Choroid plexus epithelial cell (primary cell): Measurements from ENCODE around the gene CLNK.
"Not testable (repeated sequence)": the region's sequence is repeated elsewhere in the genome, so short reads cannot be mapped to it uniquely, and the experiment has no call there.

Experiments used
- DNase-seq: peaks from one replicate; pipeline ENCODE4 v3.0.0-alpha.2; 2010; ENCODE audit warnings: low read depth
- H3K4me3 ChIP-seq: 2 replicates; pipeline ENCODE4 v1.5.1; 2011; ENCODE audit warnings: low read depth, mild to moderate bottlenecking, control low read depth, low read length, moderate library complexity
- TF ChIP-seq, protein P1 (sequence below): conservative IDR thresholded peaks from 2 replicates; pipeline ENCODE4 v1.5.1; 2011; ENCODE audit warnings: low read depth, mild to moderate bottlenecking, control low read depth, inconsistent platforms, low read length, moderate library complexity

CLNK gene

DNA sequence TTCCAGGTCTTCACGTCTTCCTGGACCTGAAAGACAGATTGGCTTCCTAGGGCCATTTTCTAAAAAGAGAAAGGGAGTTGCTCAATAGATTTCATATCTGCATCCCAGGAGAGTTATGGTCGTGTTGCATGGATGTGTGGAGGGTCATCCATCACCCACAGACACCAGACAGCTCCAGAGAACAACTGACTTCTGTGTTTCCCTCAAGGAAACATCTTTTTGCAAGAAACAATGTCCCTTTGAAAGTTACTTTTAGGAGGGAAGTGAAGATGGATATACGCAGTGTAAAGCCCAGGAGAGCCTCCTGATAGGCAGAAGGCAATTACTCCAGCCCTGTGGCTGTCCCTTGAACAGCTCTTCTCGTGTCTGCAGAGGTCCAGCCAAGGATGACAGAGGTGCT lies 108.3 kb downstream of the CLNK start:
- DNase-seq, result no peak
- H3K4me3 ChIP-seq, result no peak overlapping the region
- TF ChIP-seq, protein P1, sequence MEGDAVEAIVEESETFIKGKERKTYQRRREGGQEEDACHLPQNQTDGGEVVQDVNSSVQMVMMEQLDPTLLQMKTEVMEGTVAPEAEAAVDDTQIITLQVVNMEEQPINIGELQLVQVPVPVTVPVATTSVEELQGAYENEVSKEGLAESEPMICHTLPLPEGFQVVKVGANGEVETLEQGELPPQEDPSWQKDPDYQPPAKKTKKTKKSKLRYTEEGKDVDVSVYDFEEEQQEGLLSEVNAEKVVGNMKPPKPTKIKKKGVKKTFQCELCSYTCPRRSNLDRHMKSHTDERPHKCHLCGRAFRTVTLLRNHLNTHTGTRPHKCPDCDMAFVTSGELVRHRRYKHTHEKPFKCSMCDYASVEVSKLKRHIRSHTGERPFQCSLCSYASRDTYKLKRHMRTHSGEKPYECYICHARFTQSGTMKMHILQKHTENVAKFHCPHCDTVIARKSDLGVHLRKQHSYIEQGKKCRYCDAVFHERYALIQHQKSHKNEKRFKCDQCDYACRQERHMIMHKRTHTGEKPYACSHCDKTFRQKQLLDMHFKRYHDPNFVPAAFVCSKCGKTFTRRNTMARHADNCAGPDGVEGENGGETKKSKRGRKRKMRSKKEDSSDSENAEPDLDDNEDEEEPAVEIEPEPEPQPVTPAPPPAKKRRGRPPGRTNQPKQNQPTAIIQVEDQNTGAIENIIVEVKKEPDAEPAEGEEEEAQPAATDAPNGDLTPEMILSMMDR, result no peak

DNA sequence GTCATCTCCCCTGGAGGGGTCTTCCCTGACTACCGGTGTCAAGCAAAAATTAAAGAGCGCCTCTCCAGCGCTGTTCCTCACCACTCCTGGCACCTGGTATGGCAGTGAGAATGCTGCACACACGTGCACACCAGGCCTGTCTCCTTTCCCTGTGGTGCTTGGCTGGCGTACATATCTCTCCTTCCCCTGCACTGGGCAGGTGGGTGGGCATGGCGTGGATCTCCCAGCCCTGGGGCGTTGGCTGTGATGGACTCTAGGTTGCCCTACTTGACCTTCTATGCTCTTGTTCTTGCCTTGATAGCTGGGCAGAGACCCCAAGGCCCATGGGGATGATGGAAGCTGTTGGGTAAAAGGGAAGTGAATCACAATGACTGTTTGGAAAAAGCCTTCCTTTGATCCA lies 109.2 kb downstream of the CLNK start:
- H3K4me3 ChIP-seq, result no peak overlapping the region
- TF ChIP-seq, protein P1, result no peak
- DNase-seq, result no peak

DNA sequence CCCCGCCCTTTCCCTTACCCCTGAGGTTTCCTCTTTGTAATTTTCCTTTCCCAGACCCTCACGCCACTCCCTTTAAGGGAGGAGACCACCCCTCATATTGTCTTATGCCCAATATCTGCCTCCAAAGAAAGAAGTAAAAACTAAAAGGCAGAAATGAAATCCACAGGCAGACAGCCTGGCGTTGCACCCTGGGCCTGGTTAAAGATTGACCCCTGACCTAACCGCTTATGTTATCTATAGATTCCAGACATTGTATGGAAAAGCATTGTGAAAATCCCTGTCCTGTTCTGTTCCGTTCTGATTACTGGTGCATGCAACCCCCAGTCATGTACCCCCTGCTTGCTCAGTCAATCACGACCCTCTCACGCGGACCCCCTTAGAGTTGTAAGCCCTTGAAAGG lies 110.0 kb downstream of the CLNK start:
- H3K4me3 ChIP-seq, DNase-seq: not testable (repeated sequence)

DNA sequence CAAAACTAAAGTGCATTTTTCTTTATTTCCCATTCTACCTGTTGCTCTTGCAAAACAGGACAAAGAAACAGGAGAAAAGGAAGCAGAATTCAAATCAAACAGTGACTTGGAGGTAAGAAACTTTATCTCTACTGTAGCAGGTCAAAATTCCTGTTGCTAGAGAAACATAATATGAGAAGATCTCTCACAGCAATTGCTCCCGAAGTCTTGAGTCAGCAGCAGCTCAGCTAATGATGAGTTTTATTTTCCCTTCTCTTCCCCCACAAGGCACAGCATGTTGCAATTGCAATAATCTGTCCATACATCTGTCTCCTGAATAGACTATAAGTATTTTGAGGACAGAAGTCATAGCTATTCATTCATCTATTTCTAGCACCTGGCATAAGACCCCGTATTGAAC lies 112.7 kb downstream of the CLNK start:
- no peak overlapping the region for H3K4me3 ChIP-seq
- peak; percentile 48 for DNase-seq
- TF ChIP-seq, protein P1, result no peak

DNA sequence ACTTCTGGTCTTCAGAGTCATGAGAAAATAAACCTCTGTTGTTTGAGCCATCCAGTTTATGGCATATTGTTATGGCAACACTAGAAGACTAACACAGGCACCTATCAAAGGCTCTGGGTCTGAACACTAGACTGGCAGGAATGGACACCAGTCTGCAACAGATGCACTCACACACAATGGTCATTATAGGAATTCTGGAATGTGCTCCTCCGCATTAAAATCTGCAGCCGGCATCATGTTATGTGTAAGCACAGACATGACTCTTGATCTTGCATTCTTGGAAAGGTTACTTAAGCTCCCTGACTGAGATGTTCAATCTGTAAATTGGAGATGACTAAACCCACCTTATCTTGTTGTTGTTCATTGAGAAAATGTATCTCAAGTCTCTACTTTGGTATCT lies 115.1 kb downstream of the CLNK start:
- TF ChIP-seq, protein P1, result no peak
- DNase-seq, result no peak
- H3K4me3 ChIP-seq, result no peak overlapping the region

DNA sequence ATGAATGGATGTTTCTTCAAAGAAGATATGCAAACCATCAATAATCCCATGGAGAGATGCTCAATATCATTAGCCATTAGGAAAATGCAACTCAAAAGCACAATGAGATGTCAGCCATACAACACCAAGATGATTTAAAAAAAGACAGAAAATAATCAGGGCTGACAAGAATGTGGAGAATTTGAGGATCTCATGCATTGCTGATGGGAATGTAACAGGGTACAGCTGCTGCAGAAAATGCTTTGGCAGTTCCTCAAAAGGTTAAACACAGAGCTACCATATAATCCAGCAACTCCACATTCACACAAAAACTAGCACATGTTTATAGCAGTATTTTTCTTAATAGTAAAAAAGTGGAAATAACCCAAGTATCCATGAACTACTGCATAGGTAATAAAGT lies 116.8 kb downstream of the CLNK start:
- peak; percentile 38 for DNase-seq
- no peak overlapping the region for H3K4me3 ChIP-seq
- TF ChIP-seq, protein P1, result no peak

DNA sequence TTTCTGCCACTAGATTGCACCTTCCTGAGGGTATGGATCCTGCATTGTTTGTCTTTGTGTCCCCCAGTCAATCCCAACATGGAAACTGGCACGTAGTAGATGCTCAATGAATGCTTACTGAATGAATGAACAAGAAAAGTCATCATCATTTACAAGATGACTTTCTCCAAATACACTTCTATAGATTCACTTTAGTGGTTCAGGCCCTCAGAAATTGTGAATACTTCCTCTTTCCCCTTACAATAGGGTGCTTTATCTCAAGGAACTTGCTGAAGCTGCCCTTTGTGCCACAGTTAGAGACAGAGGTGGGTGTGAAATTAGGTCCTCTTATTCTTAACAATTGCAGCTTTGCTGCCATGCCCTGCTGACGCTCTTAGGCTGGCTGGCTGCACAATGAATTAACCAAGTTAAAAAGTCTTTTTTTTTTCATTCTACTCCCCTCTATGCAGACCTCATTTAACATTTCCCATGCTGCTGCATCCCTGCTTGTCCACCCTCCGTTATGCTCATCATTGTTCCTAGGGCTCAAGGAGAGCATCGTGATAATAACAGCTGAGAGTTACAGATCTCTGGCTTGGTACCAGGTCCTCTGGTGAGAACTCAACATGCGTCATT lies 119.3 kb downstream of the CLNK start:
- peak; percentile 5 for DNase-seq
- H3K4me3 ChIP-seq, result no peak overlapping the region
- TF ChIP-seq, protein P1, result no peak
